GM21737 (cell line): ENCODE measurements around the gene GRIK1.

Source experiments
- ATAC-seq: cut with Tn5 transposase; IDR thresholded peaks from one replicate; pipeline ENCODE4 v1.9.1; 2021; ENCODE audit warnings: mild to moderate bottlenecking, moderate library complexity; ENCODE audit not compliant: unreplicated experiment

Gene GRIK1

DNA sequence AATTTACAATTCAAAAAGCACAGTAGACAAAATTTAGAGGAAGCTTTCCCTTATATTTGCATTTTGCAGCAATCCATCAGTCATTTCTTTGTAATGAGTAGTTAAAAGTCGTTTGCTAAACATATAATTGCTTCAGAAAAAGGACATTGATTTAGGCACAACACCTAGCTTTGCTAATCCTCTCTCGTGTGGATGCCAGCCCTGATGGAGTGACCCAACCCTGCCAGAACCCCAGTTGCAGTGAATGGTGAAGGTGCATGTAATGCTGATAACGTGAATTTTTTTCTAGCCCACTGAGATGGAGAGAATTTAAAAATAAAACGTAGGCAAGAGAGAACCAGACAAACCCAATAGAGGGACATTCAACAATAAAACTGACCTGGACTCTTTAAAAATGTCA, 263.4 kb downstream of the GRIK1 start:
- no peak for ATAC-seq

DNA sequence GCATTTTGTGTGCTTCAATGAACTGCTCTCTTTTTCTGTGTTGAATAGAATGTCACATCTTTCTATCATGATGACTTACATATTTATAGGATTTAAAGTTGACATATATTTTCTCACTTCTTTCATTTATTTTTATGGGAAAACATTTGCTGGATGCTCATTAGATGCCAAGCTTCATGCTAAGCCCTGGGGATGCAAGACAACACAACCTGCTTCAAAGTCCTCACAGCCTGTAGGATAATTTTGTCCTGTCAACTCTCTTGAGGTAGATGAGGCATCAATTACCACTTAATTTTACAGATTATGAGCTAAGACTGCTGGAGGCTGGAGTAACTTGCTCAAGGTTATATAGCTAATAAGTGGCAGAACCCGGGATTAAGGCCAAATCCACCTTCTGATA, 264.3 kb downstream of the GRIK1 start:
- no peak for ATAC-seq

DNA sequence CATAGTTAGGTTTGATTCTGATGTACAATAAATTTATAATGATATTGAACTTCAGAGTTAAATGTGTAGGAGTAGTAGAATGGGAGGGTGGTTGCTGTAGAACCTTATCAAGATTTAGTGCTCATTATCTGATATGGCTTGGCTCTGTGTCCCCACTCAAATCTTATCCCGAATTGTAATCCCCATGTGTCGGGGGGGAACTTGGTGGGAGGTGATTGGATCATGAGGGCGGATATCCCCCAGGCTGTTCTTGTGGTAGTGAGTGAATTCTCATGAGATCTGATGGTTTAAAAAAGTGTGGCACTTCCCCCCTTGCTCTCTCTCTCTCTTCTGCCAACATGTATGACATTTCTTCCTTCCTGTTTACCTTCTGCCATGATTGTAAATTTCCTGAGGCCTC, 265.5 kb downstream of the GRIK1 start:
- ATAC-seq = no peak

DNA sequence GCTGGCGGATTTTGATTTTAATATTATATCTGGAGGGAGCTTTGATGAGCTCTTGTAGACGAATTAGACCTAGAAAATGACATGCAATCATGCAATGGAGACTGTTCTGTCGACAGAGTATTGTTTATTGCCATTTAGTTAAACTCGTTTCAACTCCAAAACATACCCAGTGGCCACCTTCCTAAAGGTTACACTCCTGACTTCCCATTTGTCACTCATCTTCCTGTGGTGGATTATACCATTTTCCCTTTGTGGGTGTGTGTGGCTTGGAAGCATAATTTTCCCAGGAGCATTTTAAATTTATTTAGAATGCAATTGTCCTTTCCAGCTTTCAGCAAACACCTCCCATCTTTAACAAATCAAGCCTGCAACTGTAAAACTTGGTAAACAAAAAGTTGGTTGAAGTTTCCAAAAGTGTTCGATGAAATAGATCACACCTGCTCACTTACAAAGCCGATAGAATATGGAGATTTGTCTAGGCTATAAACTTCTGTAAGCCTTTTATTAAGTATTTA, 266.6 kb downstream of the GRIK1 start:
- no peak for ATAC-seq

DNA sequence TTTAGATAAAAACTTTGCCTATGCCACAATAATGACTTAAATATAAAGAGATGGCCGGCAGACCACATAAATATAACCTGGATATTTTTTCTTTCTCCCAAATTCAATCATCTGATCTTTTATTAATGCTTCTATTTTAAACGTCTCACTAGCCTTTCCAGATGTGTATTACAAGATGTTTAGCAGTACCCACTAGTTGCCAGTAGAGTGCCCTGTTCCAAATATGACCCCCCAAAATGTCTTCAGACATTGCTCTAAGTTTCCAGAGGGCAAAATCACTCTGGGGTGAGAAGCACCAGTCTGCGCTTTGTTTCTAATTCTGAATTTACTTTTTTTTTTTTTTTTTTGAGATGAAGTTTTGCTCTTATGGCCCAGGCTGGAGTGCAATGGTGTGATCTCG, 268.1 kb downstream of the GRIK1 start:
- ATAC-seq = no peak

DNA sequence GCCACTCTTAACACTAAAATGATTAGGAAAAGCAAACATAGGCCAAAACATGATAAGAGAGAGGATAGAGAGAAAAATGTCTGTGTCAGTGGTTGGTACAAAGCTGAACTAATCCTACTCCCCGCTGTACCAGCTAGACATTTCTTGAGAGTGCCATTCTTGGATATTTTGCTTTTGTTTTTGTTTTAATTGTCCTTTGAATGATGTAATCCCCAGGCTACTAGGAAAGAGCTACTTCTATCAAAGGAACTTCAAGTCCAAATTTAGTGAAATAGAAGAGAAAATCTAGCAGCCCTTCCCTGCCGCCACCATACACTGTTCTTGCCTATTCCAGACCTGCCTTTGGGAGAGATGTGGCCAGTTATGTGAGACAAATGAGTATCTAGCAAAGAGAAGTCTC, 269.6 kb downstream of the GRIK1 start:
- no peak for ATAC-seq

DNA sequence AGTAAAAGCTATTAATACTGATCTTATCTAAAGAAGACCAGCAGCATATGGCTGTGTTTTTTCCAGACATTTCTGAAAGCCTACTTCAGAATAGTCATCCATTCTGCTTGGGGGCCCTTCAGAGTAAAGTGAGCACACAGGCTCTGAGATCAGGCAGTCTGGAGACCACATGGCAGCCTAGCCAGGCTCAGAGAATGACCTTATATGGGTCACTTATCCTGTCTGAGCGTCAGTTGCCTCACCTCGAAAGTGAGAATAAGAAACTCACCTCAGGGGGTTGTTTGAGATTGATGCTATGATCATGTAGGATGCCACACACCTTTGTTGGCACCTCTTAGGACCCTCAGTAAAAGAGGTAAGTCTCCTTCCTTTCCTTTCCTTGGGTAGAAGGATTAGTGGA, 270.4 kb downstream of the GRIK1 start:
- no peak for ATAC-seq

DNA sequence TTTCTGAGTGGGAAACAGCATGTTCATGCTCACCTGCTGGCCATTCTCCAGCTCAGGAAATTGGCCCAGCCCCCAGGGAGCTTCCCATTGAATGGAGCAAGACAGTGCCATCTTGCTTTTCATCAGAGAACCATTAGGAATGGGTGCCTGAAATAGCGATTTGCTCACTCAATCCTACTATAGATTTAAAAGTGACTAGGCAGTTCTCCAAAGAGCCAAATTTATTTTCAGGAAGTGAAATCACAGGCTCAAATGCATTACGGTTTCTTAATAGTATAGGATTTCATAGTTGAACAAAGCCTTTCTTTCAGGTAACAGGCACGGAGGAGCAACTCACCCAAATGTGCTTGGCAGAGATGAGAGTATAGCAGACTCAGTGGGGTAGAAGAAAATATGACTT, 272.1 kb downstream of the GRIK1 start:
- no peak for ATAC-seq

DNA sequence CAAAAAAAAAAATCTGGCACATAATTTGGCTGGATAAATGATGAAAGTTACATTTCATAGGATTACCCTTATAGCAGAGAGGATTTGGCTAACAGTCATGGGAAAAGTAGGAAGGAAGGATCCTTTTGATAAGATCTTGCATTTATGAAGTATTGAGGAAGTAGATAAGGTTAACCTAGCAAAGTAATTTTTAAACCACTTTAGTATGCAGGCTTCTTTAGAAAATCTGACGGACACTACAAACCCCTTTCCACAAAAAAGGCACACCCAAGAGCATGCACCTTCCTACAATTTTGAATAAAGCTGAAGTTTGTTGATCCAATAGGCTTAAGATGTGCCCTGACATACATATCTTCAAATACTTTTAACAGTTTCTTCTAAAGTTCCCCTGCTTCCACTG, 275.2 kb downstream of the GRIK1 start:
- ATAC-seq = no peak

DNA sequence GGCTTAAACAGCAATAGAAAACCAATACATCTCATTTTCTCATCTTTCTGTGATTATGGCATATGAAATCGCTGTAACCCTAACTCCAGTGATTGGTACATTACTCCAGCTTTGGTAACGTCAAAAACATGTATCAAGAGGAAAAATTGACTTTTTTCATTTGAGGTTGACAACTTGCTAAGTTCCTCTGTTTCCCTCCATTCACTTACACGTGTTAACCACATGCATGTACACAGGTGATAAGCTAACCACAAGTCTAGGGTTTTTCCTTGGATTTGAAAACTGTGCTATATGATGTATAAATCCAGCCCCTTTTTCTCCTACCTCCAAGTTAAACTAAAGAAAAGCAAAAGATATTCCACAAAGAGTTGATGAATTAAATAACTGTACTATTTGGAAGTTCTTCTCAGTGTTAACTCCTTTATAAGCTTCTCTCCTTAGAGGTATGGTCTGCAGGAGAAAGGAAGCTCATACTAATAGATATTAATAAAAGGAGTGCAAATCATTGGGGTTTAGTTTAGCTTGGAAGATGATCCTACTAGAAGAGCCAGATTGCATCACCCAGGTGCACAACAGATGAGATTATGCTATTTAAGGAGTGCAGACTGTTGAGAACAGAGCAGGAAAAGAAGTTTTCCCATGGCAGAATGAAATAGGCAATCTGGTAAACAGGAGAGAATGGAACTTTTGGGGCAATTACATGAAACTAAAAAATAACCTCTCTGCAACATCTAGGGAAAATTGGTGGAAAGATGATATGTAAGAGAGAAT, 277.9 kb downstream of the GRIK1 start:
- ATAC-seq = no peak

DNA sequence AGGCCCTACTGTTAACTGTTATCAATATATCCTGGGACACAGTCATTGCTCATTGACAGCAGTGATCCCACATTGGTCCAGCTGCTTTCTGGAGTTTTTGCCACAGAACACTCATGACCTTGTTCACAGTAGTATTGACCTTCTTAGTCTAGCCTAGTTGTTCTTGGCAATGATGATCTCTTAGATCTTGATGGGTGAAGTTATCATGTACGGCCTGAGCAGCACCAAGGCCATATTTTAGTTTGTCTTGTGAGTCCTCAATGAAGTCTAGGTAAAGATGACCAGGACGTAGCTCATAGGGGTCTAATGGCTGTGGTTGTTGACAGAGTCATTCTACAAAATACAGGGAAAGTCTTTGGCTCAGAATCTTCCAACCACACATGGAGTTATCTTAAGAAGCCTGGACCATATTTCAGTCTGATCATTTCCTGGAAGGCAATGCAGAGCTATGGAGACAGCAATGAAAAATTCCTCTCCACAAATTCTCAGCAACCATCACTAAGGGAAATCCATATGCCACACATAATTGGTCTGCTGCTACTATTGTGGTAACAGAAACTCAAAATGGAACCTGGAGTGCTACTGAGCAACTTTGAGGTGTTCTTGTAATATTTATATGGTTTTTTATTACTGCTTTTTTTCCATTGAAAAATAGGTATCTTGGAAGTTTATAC, 279.6 kb downstream of the GRIK1 start:
- ATAC-seq = no peak

DNA sequence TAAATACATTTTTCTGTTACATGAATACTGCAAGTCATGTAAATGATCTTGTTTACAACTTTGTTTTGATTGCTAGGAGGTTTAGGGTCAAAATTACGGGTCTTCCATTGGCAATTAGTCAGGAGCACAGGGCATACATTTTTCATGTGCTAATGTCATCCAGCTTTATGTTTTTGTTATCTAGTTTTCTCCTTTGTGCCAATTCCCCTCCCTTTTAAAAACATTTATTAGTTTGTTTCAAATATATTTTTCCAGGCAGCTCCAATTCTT, 280.9 kb downstream of the GRIK1 start:
- no peak for ATAC-seq

DNA sequence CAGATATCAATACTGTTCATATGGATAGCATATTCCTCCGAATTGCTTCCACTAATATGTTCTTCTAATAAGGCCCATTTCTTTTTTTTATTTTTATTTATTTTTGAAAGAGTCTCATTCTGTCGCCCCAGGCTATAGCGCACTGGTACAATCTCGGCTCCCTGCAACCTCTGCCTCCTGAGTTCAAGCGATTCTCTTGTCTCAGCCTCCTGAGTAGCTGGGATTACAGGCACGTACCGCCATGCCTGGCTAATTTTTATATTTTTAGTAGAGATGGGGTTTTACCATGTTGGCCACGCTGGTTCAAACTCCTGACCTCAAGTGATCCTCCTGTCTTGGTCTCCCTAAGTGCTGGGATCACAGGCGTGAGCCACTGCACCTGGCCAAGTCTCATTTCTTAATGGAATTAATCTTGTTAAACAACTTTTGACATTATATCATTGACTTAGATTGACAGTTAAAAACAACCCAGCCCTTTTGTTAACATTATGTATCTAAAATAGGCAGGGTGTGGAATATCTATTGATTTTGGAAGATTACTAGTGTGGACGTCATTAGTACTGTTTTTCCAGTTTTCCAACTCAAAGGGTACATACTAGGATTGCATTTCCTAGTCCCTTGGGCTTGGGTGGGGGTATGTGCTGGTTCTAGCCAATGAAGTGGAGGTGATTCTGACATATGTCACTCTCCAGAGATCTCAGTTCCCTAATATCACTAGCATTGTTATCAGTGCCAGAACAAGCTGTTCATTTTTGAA, 281.4 kb downstream of the GRIK1 start:
- no peak for ATAC-seq

DNA sequence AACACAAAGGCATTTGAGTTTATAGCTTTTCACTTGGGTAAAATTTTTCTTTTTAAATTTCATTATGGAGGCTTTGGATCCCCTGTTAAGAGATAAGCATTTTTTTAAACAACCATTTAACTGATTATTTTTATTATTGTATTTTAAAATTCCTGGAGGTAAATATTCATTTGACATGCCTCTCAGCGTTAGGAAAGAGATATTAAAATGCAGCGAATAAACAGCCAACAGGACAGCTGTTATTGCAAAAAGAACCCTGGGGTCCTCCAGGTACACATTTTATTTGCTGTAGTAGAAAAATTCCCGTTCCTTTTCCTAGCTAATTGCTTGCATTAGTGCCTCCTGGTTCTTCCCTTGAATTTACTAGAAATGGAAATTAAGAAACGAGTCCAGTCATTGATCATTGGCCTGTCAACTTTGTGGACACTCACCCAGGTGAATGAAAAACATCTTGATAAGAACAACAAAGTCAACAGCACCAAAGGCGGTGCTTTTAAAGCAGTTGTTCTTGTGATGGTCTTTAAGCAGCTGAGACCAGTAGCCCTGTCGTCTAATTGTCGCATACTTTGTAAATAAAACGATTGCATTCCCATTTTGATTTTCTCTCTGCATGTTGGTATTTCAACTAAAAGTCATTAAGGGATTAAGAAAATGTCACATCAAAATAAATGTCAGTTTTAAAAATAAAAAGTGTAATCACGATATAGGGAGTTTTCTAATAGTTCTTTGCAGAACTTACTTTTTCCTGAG, 282.4 kb downstream of the GRIK1 start:
- ATAC-seq = no peak

DNA sequence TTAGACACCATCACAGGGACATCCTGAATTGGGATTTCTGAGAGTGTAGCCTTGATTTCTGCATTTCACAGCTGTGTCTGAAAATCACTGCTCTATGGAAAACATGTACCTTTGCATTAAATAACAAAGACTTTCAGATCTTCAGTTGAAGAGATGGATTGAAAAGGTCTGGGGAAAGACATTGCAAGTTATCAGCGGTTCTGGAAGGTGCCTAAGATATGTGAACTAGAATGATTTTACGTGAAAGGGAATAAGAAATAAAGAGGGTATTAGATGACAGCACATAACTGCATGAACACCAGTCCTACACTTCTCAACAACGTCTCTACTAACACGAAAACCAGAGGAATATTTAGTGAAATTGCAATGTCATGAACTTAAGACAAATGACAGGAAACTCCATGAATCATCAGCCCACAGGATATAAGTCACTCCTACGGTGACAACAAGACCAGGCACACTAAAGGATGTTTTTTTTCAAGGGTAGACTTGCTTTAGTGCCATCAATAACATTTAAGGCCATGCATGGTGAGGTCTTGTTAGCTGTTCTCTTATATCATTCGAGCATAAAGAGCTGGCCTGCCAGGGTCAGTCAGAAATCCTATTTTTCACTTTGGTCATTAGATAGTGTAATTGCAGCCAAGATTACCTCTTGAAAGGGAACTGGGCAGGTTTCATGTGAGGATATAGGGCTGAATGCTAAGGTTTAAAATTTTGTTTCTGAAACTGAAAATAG, 283.1 kb downstream of the GRIK1 start:
- ATAC-seq = no peak

DNA sequence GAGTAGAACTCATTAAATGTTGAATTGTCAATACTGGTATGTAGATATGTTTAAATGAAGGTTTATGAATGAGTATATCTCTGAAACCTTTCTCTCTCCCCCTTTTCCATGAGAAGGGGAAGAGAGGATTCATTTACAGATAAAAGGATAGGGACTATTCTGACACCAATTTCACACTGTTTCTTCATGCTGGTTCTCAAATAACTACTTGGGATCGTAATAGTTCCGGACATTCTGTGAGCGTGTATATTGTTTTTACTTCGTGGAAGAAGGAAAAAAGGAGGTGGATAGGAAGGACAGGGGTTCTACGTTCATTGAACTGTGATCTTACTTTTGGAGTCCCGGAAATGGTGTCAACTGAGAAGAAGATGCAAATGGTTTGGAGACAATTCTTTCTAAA, 284.2 kb downstream of the GRIK1 start:
- ATAC-seq = no peak

DNA sequence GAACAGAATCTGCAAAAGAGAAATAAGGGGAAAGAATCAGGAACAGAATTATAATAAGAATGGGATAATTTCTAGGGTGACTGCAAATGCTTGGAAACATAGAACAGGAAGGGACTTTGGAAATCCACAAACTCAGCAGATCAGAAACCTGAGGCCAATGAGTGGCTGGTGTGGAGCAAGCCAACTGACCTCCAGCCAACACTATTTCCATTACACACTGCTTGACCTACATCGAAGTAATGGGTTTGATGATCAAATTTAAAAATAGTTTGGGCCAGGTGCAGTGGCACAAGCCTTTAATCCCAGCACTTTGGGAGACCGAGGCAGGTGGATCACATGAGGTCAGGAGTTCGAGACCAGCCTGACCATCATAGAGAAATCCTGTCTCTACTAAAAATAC, 284.9 kb downstream of the GRIK1 start:
- no peak for ATAC-seq

DNA sequence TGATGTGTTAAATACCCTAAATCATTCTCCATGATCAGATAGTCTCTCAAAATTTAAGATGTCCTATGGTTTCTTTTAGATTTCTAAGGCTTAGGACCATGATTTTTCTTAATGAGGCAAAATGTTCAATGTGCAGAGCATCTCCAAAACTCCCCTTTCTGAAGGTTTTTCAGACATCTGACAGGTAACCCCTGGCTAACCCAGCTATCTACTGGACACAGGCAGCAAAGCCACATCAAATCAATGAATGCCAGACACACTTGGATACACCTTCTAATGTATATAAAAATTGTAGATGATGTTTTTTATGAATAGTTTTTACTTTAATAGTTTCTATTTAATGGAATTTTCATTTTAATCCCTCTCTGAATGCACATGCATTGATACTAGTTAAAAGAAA, 285.6 kb downstream of the GRIK1 start:
- ATAC-seq = no peak

DNA sequence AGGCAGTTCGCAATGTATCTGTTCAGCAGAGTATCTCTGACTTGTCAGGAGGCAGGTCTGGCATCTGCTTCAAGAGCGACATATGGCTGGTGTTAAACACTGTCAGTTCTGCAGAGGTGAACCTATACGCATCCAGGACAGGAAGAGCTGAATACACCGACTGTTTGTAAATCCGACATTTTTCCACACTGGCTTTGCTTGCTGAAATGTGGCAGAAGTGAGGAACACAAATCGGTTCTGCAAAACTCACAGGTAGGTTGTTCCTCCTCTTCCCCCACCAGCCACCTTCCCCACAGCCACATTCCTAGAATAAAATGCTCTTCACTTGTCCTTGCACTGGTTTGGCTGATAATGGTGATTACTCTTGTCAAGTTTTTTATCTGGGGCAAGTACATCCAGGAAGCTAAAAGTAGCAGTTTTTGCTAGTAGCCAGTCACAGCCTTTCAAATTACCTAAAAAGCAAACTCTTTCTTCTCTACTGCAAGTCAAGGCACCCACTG, 289.2 kb downstream of the GRIK1 start:
- no peak for ATAC-seq

DNA sequence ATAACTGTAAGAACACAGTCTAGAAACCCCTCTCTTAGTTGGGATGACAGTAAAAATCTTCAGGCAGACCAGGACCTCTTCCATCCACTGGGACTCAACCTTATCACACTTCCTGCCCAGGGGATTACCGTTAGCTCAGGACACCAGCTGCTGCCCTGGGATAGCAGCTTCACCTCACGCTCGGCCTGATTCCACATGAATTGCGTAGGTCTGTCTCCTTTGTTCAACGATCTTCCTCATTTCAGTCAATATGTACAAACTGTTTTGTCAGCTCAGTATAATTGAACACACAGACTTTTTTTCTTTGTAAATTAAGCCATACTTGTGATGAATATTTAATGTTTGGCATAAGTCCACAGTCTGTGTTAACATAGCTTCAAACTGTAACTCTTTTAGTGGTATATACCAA, 290.4 kb downstream of the GRIK1 start:
- no peak for ATAC-seq
